SKM-1 (cell line): ENCODE results near the gene MTRF1L.
A peak's percentile ranks its signal among the peaks of the same experiment; 100 is the strongest.
"Not testable (repeated sequence)": the region's sequence is repeated elsewhere in the genome, so short reads cannot be mapped to it uniquely, and the experiment has no call there.

Experiments
- DNase-seq: peaks from one replicate; lab custom pipeline; 2025; ENCODE audit not compliant: unreplicated experiment; lab: John Stamatoyannopoulos, UW

Gene MTRF1L

DNA sequence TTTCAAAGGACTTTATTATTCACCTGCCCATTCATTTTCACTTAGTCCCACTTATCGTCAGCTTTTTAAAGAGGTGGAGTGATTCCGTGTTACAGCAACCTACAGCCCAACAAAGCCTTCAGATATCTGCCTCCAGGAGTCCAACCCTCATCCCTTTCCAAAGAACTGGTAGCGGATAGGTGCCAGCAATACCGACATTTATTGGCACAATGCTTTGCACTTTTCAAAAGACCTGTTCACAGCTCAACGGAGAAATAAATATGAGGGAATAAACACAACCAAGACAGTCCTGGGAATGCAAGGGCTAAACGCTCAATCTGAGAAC lies 819 bp upstream of the MTRF1L start:
- no peak for DNase-seq

DNA sequence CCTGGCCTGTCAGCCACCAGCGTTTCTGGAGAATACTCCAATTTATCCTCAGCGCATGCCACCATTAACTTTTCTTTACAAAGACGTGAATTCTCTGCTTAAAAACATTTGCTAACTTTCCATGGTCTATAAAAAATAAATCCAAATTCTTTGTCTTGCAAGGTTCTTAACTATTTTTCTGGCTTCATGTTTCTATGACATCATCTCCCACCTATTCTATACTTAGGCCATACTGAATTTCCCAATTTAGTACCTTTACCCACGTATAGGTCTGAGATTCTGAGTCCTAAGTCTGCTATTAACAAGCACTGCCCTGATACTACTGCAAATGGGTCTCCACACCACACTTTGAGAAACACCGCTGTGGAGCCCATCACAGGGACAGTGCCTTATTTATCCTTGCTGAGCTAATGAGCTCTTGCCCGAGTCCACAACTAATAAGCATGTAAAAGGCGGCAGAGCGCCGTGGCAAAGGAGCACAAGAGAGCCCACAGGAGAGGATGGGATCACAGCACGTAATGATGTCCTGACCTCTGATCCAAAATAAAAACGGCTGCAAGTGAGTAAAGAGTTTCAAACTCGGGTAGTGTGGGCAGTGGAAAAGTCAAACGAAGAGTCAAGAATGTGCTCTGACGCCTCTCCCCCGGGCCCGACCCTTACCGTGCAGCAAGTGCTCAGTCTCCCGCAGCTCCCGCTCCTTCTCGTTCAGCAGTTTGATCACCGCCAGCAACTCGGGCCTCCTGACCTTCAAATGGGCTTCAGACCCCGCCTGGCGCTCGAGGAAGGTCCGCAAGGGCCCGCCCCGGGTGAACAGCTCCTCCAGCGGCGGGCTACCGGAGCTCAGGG lies 519 bp downstream of the MTRF1L start:
- no peak for DNase-seq

DNA sequence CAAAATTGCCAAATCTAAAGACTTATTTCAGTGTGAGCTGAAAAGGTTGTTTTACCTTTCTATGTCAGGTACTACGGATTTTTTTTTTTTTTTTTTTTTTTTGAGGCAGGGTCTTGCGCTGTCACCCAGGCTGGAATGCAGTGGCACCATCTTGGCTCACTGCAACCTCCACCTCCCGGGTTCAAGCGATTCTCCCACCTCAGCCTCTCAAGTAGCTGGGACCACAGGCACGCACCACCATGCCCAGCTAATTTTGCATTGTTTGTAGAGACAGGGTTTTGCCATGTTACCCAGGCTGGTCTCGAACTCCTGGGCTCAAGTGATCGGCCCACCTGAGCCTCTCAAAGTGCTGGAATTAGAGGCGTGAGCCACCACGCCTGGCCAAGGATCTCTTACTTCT lies 1.7 kb downstream of the MTRF1L start:
- not testable (repeated sequence) for DNase-seq

DNA sequence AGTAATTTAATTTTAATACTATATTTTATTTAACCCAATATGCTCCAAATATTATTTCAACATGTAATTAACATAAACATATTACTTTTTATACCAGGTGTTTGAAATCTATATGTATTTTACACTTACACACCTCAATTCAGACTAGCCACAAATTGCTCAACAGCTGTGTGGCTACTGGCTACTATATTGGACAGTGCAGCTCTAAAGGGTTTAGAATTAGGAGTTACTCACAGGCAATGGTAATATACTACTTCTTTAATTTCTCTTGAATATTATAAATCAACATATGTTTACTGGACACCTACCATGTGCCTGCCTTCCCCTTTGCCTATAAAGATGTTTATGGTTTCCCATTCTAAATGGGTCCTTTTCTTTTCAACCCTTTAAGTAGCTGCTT lies 2.3 kb downstream of the MTRF1L start:
- no peak for DNase-seq

DNA sequence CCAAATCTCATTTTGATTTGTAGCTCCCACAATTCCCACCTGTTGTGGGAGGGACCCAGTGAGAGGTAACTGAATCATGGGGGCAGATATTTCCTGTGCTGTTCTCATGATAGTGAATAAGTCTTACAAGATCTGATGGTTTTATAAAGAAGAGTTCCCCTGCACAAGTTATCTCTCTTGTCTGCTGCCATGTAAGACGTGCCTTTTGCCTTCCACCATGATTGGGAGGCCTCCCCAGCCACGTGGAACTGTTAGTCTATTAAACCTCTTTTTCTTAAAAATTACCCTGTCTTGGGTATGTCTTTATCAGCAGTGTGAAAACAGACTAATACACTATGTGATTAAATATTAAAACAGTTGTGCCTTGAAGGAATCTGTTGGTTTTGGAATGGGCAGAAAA lies 3.0 kb downstream of the MTRF1L start:
- not testable (repeated sequence) for DNase-seq

DNA sequence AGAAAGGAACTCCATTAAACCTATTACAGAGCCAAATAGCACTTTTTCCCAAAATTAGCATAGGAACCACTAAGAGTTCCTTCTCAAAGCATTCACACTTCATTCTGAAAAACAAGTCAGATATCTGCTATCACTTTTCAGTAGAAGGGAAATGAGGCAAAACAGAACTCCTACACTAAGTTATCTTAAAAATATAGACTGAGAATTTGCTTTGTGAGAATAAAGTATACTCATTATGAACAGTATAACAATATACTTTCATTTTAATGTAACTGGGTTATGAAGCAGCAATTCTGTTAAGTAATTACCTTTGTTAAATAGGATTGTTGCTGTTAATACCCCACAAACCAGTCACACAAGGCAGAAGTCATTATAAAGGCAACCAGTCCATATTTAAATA lies 8.7 kb downstream of the MTRF1L start:
- DNase-seq: no peak

DNA sequence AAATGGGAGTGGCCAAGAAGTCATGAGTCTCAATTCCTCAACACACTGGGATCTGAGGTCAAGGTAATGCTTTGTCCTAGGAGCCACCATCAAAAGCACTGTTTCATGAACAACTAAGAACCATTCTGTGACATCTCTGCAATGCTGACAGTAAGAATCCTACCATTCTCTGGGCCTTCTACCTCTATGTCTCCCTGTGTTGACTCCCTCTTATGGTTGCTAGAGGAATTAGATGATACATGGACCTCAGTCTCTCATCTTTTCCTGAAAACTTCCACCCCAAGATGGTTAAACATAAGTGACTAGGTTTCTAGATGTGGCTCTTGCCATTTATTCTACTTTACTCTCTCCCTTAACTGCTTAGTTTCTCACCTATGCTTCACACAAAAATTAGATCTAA lies 9.1 kb downstream of the MTRF1L start:
- no peak for DNase-seq

DNA sequence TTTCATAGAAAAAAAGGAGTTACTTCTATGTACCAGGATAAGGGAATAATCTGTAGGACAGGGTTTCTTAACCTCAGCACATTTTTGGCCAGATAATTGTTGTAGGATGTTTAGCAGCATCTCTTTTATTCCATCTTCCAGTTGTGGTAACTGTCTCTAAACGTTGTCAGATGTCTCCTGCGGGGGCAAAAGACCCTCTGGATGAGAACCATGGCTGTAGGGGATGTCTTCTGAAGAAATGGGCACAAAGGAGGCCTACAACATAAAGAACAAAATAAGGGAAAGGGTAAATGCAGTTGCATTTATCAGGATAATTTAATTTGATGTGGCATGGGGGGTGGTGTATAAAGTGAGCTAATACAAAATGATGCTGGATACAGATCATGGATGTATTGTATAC lies 15.5 kb downstream of the MTRF1L start:
- no peak for DNase-seq

DNA sequence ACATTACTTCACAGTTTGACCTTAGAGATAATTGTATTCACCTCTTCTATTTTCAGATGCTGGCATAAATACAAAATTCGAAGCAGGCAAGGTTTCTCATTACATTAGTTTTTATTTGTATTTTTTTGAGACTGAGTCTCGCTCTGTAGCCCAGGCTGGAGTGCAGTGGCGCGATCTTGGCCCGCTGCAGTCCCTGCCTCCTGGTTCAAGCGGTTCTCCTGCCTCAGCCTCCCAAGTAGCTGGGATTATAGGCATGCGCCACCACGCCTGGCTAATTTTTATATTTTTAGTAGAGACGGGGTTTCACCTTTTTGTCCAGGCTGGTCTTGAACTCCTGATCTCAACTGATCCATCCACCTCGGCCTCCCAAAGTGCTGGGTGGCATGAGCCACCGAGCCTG lies 17.2 kb downstream of the MTRF1L start:
- not testable (repeated sequence) for DNase-seq

DNA sequence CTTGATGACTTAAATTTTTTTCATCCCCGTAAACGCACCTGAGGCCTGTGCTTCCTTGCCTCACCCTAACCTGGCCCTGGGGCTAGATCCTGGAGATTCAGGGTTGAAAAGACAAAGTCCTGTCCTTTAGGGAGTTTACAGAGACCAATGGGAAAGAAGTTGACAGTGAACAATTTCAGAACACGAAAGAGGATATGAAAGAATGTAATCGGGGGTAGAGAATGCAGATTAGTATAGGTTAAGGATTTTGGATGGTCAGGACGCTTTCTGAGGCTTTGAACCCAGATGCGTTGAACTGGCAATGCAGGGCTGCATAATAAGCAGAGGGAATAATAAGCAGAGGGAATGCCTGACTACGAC lies 18.0 kb downstream of the MTRF1L start:
- no peak for DNase-seq

DNA sequence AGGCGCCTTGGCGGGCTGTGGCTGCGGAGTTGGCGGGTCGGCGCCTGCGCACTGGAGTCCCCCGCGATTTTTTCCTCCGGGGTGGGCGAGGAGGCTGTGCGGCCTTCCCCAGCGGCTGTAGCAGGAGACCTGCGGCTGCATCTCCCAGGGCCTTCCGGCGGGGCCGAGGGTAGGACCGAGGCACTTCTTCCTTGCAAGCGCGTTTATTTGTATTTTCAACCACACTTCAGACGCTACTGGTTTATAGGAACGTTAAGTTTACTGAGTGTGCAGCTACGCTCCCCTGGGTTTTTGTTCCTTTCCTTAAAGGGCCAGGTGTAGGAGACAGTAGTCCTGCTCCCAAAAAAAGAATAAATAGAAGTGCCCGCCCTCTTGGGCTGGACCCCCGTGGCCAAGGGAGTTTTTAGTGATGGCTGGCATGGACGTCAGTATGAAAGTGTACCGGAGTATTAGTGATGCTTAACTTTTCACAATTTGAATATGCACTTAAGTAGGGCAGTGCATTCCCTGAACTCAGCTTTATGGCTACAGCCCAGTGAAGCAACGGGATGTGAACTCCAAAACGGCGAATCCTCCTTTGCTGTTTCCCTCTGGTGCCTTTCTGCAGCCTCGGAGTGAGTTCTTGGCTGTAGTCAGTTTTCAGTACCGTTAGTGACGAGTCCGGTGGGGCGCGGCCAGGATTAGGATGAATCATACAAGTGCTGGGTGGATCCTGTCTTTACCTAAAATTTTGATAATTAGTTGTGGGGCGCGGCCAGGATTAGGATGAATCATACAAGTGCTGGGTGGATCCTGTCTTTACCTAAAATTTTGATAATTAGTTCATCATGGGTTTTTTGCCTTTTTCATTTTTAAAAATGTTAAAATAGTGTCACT lies 18.6 kb downstream of the MTRF1L start:
- peak; percentile 95 for DNase-seq

DNA sequence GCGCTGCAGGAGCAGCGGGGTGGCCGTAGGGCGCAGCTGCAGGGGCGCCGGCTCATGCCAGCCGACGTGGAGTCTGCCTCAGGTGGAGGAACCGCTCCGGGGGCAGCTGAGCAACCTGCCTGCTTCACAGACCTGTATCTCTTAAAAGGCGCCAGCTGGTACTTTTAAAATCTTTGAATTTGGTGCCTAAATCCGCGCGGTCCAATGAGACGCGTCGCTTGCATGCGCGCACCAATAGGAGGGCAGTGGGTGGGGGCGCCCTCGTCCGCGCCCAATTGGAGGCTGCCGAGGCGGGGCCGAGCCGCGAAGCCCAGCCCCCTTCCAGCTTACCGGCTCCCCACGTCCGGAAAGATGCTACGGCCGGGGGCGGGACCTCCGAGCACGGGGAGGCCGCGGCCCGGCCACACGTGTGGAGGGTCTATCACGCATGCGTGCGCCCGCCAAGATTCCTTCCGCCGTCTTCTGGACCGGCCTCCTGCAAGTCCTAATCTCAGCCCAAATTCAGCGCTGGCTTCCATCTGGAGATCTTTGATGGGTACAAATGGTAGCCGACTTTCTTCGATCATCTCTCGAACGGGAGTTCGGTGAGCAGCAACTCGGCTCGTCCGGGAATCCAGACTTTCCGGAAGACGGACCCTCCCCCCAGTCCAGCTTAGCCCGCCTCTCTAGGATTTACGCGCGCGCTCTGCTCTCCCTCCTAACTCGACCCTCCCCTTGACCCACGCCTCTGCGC lies 19.4 kb downstream of the MTRF1L start, which contains the start of gene FBXO5:
Gene FBXO5 (minus strand): TSS at position 138 of the 733 bp plus-strand sequence. CDS start 82 bp downstream, at position 56.
- DNase-seq: peak; percentile 90

DNA sequence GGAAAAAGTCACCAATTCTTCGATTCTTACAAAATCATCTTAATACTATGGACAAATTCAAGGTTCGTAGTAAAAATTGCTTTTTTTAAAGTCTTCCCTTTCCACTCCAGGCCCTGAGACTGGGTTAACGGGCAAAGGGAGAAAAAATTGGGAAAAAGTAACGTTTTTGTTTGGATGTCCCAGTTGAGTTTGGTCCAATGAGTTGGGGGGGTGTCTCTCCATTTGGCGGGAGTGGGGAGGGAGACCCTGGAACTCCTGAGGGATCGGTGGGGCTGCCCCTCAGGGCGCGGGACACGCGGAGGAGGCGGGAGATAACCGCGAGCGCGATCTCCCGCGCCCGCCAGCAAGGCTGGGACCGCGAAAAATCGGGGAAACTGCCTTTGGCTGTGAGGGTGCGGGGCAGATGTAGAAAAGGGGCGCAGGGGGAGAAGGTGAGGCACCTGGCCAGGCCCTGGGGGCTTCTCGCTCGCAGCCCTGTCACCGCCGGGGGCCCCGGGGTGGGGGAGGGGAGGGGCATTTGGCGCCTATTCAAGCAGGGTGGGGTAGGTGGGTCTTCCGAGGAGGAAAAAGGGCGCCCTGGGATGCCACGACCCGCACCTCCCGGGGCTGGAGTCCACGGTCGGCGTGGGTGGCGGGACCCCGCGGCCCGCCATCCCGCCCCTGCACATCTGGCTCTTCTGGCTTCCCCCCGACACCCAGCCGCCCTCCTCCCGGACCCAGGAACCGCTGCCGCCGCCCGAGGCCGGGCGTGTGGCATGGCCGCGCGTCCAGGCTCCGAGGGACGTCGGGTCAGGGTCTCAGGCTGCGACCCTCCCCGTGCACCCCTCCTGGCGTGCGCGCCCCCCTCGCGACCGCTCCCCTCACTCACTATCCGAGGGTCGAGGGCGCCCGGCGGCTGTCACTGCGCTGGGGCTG lies 20.3 kb downstream of the MTRF1L start:
- DNase-seq: no peak

DNA sequence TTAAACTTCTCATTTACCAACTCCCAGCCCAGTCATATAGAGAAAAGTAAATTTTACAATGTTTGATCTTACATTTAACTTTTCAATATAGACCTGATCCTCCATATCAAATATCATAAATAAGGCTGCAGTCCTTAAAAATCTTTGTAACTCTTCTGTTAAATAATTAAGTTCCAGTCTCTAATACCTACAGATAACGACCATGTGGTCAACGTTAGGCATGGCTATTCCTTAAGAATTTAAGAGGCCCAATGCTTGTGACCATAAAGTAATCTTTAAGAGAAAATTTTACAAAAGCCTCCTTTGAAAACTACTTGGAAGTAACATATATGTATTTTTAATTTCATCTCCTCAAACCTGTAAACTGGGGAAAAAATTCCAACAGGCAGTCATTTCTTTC lies 21.3 kb downstream of the MTRF1L start:
- no peak for DNase-seq

DNA sequence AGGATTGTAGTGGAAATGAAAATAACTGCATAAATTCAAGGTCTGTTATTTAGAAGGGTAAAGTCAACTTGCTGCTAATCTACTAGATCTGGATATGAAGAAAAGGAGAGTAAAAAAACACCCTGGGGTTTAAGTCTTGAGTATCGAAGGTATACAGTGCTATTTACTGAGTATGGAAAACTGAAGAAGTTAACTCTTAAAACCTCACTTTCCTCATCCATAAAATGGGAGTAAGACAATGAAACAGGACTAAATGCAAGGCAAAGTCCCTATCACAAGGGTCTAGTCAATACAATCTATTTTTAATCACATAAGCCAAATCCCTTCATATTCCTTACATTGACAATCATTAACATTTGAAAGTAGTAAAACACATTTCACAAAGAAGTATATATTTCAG lies 21.9 kb downstream of the MTRF1L start:
- DNase-seq: no peak

DNA sequence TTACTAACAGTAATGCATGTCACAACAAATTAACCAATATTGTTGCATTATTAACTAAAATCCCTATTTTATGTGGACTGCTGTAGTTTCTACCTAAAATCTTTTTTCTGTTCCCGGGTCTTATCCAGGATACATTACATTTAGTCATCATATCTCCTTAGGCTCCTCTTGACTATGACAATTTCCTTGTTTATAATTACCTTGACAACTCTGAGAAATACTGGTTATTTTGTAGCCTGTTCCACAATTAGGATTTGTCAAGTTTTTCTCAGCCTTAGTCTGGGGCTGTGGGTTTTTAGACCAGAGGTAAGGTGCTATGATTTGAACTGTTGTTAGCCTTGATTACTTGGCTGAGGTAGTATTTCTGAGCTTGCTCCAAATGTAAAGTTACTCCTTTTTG lies 23.4 kb downstream of the MTRF1L start:
- DNase-seq: no peak

DNA sequence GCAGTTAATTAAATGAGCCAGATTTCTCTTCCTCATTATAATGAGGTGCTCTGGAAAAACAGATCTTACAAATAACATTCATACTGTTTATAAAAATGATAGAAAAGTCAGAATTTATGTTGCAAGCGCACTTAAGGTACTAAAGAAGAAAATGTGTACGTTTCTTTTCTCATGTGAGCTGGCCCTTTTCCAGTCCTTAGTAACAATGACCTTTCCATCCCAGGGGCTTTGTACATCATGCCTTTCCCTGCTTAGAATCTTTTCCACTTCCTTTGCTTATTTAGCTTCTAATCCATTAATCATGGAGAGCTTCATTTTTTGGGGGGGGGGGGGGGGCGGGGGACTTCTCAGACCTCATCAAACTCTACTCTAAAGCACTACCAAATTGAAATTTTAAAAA lies 24.5 kb downstream of the MTRF1L start:
- no peak for DNase-seq

DNA sequence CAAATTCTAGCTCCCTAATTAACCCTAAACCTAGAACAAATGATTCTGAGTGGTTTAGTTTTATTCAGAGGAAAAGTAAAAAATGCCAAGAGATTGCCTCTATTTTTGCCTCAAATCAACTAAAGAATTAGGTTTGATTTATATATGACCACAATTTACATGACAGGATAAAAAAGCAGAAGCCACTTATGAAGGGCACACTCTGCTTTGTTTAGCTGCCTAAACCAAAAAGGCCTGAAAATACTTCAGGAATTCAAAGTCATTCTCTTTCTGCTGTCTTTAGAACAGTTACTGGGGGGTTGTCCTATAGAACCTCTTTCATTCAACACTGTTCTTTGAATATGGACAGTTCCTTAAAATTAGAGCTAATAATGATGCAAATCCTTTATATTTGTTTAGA lies 25.0 kb downstream of the MTRF1L start:
- no peak for DNase-seq

DNA sequence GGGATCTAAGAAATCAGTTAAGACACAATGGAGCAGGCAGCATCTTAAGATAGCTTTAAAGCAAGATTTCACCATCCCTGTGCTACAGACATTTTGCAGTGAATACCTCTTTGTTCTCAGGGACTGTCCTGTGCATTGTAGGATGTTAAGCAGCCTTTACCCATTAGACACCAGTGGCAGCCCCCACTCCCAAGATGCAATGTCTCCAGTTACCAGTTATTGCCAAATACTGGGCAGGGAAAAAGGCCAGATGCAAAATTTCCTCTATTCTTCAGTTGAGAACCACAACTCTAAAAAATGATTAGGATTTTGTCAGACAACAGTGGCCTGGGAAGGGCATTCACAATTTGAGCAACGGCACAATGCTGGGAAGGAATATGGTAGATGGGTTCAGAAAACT lies 25.8 kb downstream of the MTRF1L start:
- DNase-seq: no peak

DNA sequence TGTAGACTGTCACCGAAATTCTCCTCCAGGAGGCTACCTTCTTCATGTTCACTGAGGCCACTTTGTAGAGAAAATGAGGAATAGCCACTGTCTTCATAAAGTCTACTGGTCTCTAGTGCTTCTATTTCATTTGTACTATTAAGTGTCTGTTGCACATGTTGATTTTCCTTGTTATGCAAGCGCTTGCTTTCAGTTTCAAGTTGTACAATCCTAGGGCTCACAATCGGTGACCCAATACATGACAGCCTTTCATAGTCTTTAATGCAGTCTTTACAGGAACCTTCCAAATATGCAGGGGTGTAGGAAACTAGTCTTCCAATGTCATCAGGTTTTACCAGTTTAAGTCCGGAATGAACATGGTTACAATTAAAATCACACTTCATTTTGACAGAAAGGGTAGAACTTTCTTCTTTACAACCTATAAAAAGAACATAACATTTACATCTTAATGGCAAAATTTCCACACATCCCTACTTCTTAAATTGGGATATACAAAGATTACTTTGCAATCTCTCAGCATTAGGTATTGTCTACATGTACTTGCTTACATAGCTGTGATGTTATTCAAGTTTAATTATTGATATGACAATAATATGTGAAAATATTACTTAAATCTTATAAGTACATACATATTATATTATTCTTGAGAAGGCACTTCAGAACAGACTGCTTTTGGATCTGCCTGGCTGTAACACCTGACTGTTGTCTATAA lies 27.1 kb downstream of the MTRF1L start:
- DNase-seq: no peak
